GM23338 (cell line): ENCODE measurements around the gene NRSN2. TPM values are rescaled to one million over a fixed set of nuclear protein-coding genes. Genes with fewer than 3 reads are reported as not detected.

Experiments used
- ATAC-seq: fragments of 200-7000 bp; cut with Tn5 transposase; 3 replicates; pipeline ENCODE4 v1.9.1; 2020
- DNase-seq: peaks from one replicate; pipeline ENCODE4 v3.0.0-alpha.2; 2015; ENCODE audit warnings: low spot score
- H2AFZ ChIP-seq: fragments of 200-600 bp; sonication (generic); 2 replicates; pipeline ENCODE4 v1.8.0; 2016; ENCODE audit warnings: antibody characterized with exemption, mild to moderate bottlenecking, moderate library complexity
- H3F3A ChIP-seq: fragments of 200-600 bp; sonication (generic); replicated peaks from 2 replicates; pipeline ENCODE4 v1.8.0; 2017; ENCODE audit warnings: antibody characterized with exemption, mixed run types, low read depth
- H3K27ac ChIP-seq: fragments of 200-600 bp; sonication (generic); 2 replicates; pipeline ENCODE4 v1.6.1; 2016; ENCODE audit warnings: low read depth
- H3K27me3 ChIP-seq: fragments of 200-600 bp; sonication (generic); 2 replicates; pipeline ENCODE4 v1.8.0; 2016; ENCODE audit warnings: mild to moderate bottlenecking, mixed run types, moderate library complexity; ENCODE audit not compliant: insufficient read depth
- H3K36me3 ChIP-seq: fragments of 200-600 bp; sonication (generic); 2 replicates; pipeline ENCODE4 v1.8.0; 2016; ENCODE audit warnings: mild to moderate bottlenecking; ENCODE audit not compliant: insufficient read depth
- H3K4me1 ChIP-seq: fragments of 200-600 bp; sonication (generic); 2 replicates; pipeline ENCODE4 v1.8.0; 2016; ENCODE audit warnings: mild to moderate bottlenecking, moderate library complexity; ENCODE audit not compliant: insufficient read depth
- H3K4me2 ChIP-seq: fragments of 200-600 bp; sonication (generic); 2 replicates; pipeline ENCODE4 v1.7.1; 2017; ENCODE audit warnings: mixed run types
- H3K4me3 ChIP-seq: fragments of 200-600 bp; sonication (generic); 2 replicates; pipeline ENCODE4 v1.6.1; 2016; ENCODE audit warnings: mixed run types
- H3K79me2 ChIP-seq: fragments of 200-600 bp; sonication (generic); replicated peaks from 2 replicates; pipeline ENCODE4 v1.8.0; 2017; ENCODE audit warnings: mild to moderate bottlenecking; ENCODE audit not compliant: insufficient read depth
- H3K9me2 ChIP-seq: fragments of 200-600 bp; sonication (generic); 2 replicates; pipeline ENCODE4 v1.8.0; 2017; ENCODE audit not compliant: insufficient read depth
- H4K20me1 ChIP-seq: fragments of 200-600 bp; sonication (generic); replicated peaks from 2 replicates; pipeline ENCODE4 v1.8.0; 2017; ENCODE audit warnings: mild to moderate bottlenecking; ENCODE audit not compliant: insufficient read depth
- H3K27ac Mint-ChIP-seq: 2 replicates; pipeline ENCODE4 v1.8.0; 2020; ENCODE audit warnings: inconsistent platforms, mild to moderate bottlenecking, moderate library complexity, mixed read lengths
- H3K27me3 Mint-ChIP-seq: 3 replicates; pipeline ENCODE4 v1.8.0; 2022; ENCODE audit warnings: low read depth, mild to moderate bottlenecking, moderate library complexity, mixed read lengths, inconsistent platforms; ENCODE audit not compliant: insufficient read depth, poor library complexity
- H3K36me3 Mint-ChIP-seq: 3 replicates; pipeline ENCODE4 v1.8.0; 2021; ENCODE audit warnings: low read depth, mild to moderate bottlenecking, inconsistent platforms, moderate library complexity, mixed read lengths
- H3K4me1 Mint-ChIP-seq: 3 replicates; pipeline ENCODE4 v1.8.0; 2020; ENCODE audit warnings: mild to moderate bottlenecking, inconsistent platforms, mixed read lengths
- H3K4me3 Mint-ChIP-seq: 3 replicates; pipeline ENCODE4 v1.8.0; 2021; ENCODE audit warnings: moderate library complexity, mild to moderate bottlenecking, inconsistent platforms, mixed read lengths
- H3K9me3 Mint-ChIP-seq: 3 replicates; pipeline ENCODE4 v1.8.0; 2020; ENCODE audit warnings: moderate library complexity, mild to moderate bottlenecking, inconsistent platforms, mixed read lengths
- CREB1 ChIP-seq: fragments of 250-450 bp; sonication (Bioruptor Pico); IDR thresholded peaks from 2 replicates; pipeline ENCODE4 v1.5.0; 2020; ENCODE audit warnings: low read depth, mild to moderate bottlenecking, moderate library complexity
- EZH2phosphoT487 ChIP-seq: fragments of 200-600 bp; sonication (generic); IDR thresholded peaks from one replicate; pipeline ENCODE4 v1.8.1; 2018; ENCODE audit warnings: antibody characterized with exemption; ENCODE audit not compliant: unreplicated experiment
- POLR2AphosphoS5 ChIP-seq: IDR thresholded peaks from 2 replicates; pipeline ENCODE4 v1.6.1; 2016; ENCODE audit warnings: antibody characterized with exemption, low read depth
- ZNF114 ChIP-seq: fragments of 250-450 bp; sonication (Bioruptor Pico); IDR thresholded peaks from 2 replicates; pipeline ENCODE4 v1.5.0; 2020; ENCODE audit warnings: mild to moderate bottlenecking, moderate library complexity
- ZNF331 ChIP-seq: fragments of 250-450 bp; sonication (Bioruptor Pico); IDR thresholded peaks from 2 replicates; pipeline ENCODE4 v1.5.0; 2020; ENCODE audit warnings: low read depth, mild to moderate bottlenecking, moderate library complexity
- polyA plus RNA-seq: library from polyadenylated mRNA; unstranded; fragments of >200 nt; fragmentation: Nextera tagmentation; extraction: Ambion mirVana; gene quantifications from 2 replicates; pipeline ENCODE4 v1.2.1, GENCODE V29; 2016
- total RNA-seq: library from RNA; depleted of rRNA; stranded (reverse); fragments of >200 nt; shearing (Covaris generic); gene quantifications from 2 replicates; pipeline ENCODE4 v1.2.3, GENCODE V29; 2014
- TF ChIP-seq, protein P1 (sequence below), 2 experiments: fragments of 200-600 bp in 1 of 2; sonication (generic) in 1 of 2; conservative IDR thresholded peaks; 2 replicates each; pipeline versions ENCODE4 v1.5.1 to v1.6.1; 2016 to 2017; ENCODE audit warnings: antibody characterized with exemption in 2 of 2, low read depth in 2 of 2, mild to moderate bottlenecking in 2 of 2, moderate library complexity in 1 of 2
- TF ChIP-seq, protein P2 (sequence below): IDR thresholded peaks from one replicate; pipeline ENCODE4 v1.6.1; 2018; ENCODE audit warnings: antibody characterized with exemption; ENCODE audit not compliant: unreplicated experiment

NRSN2 gene
- total and polyA plus RNA-seq, 2 experiments from 2014 or later: 14.4 to 17.9 TPM

DNA sequence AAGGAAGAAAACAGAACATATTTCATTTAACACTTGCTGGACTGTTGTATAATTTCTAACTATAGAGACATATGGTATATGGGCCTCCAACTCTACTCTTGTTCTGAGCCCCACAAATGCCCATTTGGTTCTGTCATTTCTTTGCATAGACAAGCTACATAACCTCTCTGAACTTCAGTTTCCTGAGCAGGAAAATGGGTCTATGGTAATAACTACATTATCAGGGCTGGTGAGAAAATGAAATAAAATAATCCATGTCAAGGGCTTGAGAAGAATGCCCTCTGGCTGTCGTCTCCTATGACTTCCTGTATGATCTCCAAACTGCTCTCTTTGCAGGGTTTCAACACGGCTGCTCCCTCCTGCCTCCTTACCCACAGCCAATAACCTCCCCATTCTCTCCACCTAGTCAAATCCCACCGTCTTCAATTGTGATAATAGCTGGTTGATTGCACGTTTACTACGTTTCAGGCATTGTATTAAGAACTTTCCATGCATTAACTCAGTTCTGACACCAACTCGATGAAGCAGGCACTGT is 37.5 kb upstream of the NRSN2 start:
- Mint-ChIP-seq H3K4me1 (peaks cover 28% of the 10 kb centered on the region), H3K27me3 (peaks cover 8% of the 10 kb centered on the region), H3K27ac (peak overlapping the region; percentile 96), H3K4me3 (peak overlapping the region; percentile 81), H3K9me3 (no peaks in the 10 kb centered on the region; the same call in 2 of the 3 replicates), H3K36me3 (no peaks in the 10 kb centered on the region; the same call in 2 of the 3 replicates)
- H3K4me2 ChIP-seq: peak overlapping the region; percentile 90
- H3K27me3 ChIP-seq: no peaks in the 10 kb centered on the region
- peaks cover 19% of the 10 kb centered on the region for H3K4me1 ChIP-seq
- peaks cover 8% of the 10 kb centered on the region for H3F3A ChIP-seq
- peak overlapping the region; percentile 96 for H3K27ac ChIP-seq
- DNase-seq (no peak), ATAC-seq (peak; percentile 15)
- H3K9me2 ChIP-seq: no peaks in the 10 kb centered on the region
- TF ChIP-seq, protein P1, sequence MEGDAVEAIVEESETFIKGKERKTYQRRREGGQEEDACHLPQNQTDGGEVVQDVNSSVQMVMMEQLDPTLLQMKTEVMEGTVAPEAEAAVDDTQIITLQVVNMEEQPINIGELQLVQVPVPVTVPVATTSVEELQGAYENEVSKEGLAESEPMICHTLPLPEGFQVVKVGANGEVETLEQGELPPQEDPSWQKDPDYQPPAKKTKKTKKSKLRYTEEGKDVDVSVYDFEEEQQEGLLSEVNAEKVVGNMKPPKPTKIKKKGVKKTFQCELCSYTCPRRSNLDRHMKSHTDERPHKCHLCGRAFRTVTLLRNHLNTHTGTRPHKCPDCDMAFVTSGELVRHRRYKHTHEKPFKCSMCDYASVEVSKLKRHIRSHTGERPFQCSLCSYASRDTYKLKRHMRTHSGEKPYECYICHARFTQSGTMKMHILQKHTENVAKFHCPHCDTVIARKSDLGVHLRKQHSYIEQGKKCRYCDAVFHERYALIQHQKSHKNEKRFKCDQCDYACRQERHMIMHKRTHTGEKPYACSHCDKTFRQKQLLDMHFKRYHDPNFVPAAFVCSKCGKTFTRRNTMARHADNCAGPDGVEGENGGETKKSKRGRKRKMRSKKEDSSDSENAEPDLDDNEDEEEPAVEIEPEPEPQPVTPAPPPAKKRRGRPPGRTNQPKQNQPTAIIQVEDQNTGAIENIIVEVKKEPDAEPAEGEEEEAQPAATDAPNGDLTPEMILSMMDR (conservative IDR thresholded peaks at IDR 0.05; ENCODE audit: low read depth in 2 of 2): peak; percentile 6 to 27; a peak in 2 of 4 replicates
- TF ChIP-seq EZH2phosphoT487: no peak
- peak overlapping the region; percentile 62 for H3K4me3 ChIP-seq
- no peaks in the 10 kb centered on the region for H3K79me2 ChIP-seq
- H3K36me3 ChIP-seq: no peaks in the 10 kb centered on the region
- no peaks in the 10 kb centered on the region for H4K20me1 ChIP-seq
- 0 out of 2 replicates have a peak overlapping the region, but pooled peaks have one; percentile 29 for H2AFZ ChIP-seq

DNA sequence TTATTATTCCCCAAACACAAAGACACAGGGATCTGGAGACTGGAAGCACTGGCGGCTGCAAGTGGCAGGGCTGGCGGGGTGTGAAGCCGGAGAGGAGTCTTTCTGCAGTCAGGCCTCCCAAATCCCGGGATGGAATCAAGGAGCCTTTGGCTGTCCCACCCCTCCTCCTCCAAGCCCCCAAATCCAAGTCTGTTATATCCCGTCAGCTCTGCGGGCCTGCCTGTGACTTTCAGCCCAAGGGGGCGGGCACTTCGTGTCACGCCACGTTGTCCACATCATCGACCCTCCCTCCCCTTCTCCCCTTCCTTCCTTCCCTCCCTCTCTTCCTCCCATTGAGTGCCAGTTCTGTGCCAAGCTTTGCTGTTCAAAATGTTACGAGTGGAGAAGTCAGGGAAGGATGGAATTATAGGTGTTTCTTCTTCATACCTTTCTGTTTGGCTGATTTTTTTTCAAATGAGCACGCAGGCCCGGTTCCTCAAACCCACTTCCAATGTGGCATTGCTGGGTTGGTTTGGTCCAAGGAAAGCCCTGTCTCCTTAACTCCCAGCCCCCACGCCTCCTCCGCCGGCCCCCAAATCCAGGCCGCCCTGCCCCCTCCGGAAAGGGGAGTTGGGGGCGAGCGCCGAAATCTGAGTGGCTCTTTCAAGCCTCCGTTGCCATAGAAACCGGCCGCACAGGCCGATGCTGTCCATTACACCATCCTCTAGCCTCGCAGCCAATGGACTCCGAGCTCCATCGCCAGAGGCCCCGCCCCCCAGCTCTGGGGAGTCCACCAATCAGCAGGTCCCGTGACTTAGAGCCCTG is 36.9 kb upstream of the NRSN2 start:
- Histone ChIP-seq H3K9me2 (no peaks in the 10 kb centered on the region), H4K20me1 (no peaks in the 10 kb centered on the region), H2AFZ (0 out of 2 replicates have a peak overlapping the region, but pooled peaks have one; percentile 29), H3K4me2 (peak overlapping the region; percentile 90), H3K36me3 (no peaks in the 10 kb centered on the region), H3K4me3 (peak overlapping the region; percentile 62), H3K4me1 (peaks cover 19% of the 10 kb centered on the region), H3K27me3 (no peaks in the 10 kb centered on the region), H3K27ac (peak overlapping the region; percentile 96), H3K79me2 (no peaks in the 10 kb centered on the region), H3F3A (peaks cover 8% of the 10 kb centered on the region)
- DNase-seq (peak; percentile 100), ATAC-seq (peak; percentile 97)
- H3K36me3 Mint-ChIP-seq: no peaks in the 10 kb centered on the region; the same call in 2 of the 3 replicates
- peaks cover 28% of the 10 kb centered on the region for H3K4me1 Mint-ChIP-seq
- peaks cover 8% of the 10 kb centered on the region for H3K27me3 Mint-ChIP-seq
- peak overlapping the region; percentile 81 for H3K4me3 Mint-ChIP-seq
- peak overlapping the region; percentile 96 for H3K27ac Mint-ChIP-seq
- H3K9me3 Mint-ChIP-seq: no peaks in the 10 kb centered on the region; the same call in 2 of the 3 replicates
- TF ChIP-seq POLR2AphosphoS5 (peak; percentile 76), ZNF331 (CRISPR knock-in tag) (no peak), ZNF114 (CRISPR knock-in tag) (no peak), CREB1 (CRISPR knock-in tag) (peak; percentile 46; the same call in 1 of the 2 replicates)
- TF ChIP-seq, protein P2, sequence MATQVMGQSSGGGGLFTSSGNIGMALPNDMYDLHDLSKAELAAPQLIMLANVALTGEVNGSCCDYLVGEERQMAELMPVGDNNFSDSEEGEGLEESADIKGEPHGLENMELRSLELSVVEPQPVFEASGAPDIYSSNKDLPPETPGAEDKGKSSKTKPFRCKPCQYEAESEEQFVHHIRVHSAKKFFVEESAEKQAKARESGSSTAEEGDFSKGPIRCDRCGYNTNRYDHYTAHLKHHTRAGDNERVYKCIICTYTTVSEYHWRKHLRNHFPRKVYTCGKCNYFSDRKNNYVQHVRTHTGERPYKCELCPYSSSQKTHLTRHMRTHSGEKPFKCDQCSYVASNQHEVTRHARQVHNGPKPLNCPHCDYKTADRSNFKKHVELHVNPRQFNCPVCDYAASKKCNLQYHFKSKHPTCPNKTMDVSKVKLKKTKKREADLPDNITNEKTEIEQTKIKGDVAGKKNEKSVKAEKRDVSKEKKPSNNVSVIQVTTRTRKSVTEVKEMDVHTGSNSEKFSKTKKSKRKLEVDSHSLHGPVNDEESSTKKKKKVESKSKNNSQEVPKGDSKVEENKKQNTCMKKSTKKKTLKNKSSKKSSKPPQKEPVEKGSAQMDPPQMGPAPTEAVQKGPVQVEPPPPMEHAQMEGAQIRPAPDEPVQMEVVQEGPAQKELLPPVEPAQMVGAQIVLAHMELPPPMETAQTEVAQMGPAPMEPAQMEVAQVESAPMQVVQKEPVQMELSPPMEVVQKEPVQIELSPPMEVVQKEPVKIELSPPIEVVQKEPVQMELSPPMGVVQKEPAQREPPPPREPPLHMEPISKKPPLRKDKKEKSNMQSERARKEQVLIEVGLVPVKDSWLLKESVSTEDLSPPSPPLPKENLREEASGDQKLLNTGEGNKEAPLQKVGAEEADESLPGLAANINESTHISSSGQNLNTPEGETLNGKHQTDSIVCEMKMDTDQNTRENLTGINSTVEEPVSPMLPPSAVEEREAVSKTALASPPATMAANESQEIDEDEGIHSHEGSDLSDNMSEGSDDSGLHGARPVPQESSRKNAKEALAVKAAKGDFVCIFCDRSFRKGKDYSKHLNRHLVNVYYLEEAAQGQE: no peak
- TF ChIP-seq, protein P1 (conservative IDR thresholded peaks at IDR 0.05; ENCODE audit: low read depth in 2 of 2): no peak
